ENCODE results near the gene SOWAHA.
A peak's percentile ranks its signal among the peaks of the same experiment; 100 is the strongest.
"Not testable (repeated sequence)": the region's sequence is repeated elsewhere in the genome, so short reads cannot be mapped to it uniquely, and the experiment has no call there.

SOWAHA gene

DNA sequence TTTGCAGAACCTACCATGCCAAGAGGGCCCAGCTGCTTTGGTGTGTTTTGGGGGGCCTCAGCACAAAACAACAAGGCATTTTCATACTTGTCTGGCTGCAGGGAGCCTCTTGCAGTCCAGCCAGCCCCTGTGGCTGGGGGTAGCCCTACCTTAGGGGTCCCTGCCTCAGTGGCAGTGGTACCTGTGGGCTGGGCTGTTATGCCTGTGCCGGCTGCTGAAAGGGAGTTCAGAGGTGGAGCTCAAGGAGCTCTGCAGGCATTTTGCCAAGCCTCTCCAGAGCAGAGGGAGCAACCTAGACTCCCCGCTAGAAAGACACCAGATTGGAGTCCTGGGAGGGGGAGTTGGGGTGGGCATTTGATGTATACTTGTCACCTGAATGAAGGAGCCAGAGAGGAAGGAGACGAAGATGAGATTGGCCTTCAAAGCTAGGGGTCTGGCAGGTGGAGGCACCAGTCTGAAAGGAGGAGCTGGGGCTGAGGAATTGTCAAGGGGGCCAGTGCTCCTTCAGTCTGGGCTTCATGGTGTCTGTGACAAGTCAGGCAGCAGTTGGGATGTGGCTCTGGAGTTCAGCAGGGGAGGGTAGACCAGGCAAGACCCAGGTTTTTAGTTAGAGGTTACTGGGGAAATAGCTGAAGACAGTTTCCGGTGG, 15.9 kb downstream of the SOWAHA start:
- DNase-seq = peak; percentile 56

DNA sequence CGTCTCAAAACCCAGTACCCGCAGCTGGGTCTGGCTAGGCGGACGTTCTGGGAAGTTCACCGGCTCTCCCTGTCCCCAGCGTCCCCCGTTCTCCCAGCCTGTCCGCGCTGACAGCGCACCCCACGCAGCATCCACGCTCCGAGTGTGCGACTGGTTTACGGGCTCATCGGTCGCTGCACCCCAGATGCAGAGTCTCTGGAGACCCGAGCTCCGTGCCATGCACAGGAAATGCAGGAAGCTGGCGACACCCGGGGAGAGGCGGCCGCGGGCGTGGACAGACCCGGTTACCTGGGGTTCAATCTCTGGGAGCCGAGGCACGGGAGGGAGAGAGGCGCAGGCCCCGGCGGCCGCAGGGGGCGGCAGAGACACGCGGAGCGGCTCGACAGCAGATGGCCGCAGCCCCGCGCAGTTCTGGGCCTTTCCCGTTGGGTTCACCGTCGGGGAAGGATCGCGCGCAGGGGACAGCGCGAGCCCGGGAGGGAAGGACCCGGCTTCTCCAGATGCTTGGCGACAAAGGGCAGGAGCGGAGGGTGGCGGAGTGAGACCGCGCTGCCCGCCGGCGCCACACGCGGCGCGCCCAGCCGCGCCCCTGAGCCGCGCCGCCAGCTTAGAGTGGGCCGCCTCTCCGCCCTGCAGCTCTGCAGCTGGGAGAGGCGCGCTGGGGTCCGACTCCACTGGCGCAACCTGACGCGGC, 16.8 kb downstream of the SOWAHA start:
- DNase-seq = peak; percentile 44

DNA sequence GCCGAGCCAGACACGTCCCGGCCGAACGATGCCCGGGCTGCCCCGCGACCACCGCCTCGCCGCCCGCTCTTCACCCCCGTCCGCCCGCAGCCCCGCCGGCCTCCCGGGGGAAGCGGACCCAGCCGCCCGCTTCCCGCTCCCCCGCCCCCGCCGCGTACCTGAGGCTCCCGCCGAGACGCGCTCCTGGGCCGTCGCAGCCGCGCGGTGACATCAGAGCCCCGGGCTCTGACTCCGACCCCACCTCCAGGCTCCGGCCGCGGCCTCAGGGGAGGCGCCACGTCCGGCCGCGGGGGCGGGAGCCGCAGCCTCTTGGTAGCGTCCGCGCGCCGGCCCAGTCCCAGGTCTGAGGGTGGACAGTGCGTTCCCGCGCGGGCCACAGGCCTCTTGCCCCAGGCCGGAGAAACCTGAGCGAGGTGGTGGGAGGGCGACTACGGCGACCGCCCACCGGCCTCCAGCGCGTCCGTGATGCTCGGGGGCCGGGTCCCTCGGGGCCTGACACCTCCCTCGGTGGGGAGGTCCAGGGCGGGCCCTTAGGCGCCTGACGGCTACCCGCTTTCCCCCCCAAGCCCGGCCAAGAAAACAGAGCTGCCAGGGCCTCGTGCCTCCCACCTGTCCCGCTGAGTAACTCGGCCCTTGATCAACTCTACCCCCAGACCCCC, 17.5 kb downstream of the SOWAHA start, which contains the start of gene SHROOM1:
SHROOM1 (minus strand) TSS at position 212 of the 659 bp plus-strand sequence. CDS start 4,507 bp downstream, outside the sequence.
- DNase-seq = no peak

DNA sequence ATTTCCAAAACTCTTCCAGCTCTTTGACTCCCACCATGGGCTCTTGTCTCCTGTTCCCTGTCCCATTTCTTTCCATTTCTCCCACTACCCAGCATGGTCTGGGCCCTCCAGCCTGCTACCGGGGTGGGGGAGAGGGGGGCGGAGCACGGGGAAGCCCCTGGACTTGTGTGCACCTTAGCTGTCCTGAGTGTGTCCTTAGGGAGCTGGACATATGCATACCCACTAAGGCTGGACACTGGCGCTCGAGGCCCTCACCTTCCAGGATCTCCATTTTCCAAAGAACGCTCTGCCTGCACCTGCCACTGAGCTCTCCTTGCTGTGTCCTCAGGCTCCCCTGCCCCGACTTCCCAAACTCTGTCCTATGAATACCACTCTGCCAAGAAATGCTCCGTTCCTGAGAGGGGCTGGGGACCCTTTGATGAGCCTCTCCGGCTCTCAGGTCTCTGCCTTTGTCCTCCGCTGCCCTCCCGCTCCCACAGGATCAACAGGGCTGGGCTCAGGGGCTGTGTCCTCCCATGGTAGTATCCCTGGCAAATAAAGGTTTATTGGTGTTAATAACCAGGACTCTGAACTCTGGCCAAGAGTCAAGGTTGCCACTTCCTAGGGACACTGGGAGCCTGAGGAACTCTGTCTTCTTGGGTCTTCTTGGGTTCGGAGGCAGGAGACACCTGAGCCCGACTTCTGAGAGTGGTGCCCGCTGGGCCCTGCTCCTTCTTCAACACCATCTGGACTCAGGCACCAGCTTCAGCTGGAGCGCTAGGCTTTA, 18.2 kb downstream of the SOWAHA start:
- DNase-seq = no peak

DNA sequence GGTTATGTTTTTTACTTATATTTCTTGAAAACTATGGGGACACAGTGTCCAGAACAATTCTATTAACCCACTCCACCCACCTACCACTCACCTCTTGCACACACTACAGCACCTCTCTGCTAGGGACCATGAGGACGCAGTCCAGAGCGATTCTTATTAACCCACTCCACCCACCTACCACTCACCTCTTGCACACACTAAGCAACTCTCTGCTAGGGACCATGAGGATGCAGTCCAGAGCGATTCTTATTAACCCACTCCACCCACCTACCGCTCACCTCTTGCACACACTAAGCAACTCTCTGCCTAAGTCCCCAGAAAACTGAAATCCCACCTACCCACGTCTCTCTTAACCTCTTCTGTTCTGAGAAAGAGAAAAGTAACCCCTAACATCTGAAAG, 19.5 kb downstream of the SOWAHA start:
- DNase-seq = no peak

DNA sequence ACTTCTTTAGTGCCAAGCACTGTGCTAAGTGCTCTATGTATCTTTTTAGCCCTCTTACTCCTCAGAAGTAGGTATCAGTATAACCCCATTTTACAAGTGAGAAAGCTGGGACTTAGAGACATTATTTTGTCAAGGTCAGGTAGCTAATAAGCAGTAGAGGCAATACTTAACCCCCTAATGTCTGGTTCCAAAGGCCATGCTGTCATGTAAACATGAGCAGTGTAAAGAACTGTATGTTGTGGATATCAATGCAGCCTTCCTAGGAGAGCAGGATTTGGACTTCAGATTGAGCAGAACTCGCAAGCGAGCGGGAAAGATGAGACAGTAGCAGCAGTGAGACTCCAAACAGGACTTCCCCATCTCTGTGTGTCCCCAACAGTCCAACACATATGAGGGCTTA, 21.0 kb downstream of the SOWAHA start:
- DNase-seq = no peak

DNA sequence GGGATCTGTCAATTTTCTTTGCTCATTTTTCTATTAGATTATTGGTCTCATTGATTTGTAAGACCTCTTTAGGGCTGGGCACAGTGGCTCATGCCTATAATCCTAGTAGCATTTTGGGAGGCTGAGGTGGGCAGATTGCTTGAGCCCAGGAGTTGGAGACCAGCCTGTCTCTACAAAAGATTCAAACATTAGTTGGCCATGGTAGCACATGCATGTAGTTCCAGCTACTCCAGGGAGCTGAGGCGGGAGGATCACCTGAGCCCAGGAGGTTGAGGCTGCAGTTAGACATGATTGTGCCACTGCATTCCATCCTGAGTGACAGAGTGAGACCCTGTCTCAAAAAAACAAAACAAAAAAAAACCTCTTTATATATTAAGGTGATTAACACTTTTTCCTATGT, 23.8 kb downstream of the SOWAHA start:
- DNase-seq = no peak

DNA sequence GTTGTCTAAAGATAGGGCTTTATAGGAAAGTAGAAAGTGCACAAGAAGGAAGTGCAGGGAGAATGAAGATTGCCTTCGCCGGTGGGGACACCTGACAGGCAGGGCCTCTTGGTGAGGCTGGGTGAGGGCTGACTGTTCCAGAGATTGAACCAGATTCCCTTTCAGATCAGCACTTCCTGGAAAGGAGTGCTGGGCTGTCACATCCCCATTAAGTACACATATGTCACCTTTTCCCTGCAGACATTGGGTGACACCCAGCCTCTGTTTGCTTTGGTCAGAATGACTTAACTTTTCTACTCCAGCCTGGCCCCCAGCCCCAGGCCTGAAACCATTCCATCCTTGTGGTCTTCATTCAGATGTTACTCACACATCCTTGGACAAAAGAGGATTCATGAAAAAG, 24.8 kb downstream of the SOWAHA start:
- no peak for DNase-seq

DNA sequence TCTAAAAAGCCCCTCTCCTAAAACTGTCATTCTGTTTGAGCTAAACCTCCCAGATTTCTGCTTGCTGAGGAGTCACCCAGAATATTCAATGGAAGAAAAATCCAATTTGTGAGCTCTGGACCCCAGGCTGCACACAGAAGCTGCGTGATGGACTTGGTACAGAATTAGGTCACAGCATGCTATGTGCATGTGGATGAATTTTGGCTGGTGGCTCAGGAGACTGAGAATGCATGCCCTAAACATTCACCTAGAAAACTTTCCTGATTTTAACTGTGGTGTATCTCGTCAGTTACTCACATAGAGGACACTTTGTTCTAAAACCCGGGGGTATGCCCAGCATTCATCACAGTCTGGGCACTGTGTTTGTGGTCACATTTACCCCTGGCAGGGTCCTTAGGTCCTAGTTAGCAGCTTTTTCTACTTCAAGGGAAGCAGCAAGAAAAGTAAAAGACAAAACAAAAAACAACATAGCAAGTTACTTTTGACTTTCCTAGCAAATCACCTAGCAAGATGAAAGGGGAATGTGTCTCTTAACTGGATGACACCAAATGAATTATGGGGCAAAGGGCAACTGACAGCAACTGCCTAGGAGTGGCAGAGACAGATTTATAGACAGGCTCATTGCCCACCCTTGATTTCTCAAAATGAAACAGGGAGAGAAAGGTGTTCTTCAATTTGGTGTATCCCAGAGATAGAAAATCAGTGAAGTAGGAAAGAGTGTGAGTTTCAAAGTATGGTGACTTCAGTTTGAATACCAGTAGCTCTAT, 25.6 kb downstream of the SOWAHA start:
- no peak for DNase-seq

DNA sequence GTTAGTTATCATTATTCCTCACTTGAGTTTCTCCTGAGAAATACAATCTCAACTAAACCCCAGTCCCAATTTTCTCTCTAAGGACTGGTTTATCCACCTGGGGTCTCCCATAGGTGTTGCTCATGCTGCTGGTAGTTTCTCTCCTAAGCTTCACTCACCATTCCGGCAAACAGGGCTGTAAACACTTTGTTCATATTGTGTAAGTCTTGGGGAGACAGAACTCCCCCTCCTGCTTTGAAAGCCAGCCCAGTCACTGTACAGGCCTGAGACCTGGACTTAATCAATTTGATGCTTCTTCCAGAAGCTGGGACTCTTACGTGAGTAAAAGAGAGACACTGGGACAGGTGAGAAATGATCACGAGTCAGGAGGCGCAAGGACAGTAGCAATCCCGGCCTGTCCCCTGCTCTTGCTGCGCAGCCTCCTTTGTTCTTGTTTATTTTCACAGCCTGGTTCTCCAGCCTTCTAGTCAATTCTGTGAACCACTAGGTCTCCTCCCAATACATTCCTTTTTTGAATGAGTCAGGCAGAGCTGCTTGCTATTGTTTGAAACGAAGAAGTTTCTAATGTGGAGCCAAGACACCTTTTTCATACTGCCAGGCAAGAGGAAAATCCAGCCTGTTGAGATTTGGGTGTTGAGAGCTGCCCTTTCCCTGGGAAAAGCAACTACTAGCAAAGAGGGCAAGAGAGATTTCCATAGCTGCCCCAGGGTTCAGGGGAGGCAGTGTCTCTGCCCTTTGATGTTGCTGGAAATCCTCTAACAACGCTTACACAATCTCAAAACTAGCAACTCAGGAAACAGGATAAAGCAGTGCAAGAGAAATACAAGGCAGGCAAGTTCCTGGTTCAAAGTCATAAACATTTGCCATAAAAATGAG, 26.6 kb downstream of the SOWAHA start:
- DNase-seq = no peak

DNA sequence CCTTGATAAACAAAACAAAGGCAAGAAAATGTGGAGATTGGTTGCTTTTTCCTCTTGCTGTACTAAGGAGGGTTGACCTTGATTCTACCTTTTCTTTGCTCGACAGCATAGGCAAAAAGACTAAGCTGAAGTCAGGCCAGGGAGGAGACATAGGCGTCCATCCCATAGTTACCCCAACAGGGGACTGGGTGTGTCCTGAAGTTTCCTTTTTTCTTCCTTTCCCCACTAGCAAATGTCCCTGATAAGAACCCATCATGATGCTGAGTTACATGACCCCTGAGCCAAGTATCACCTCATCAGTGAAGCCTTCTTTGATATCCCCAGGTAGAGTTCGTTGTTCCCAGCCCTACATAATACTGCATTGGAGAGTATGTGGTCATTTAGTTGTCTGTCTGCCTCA, 27.2 kb downstream of the SOWAHA start:
- no peak for DNase-seq

DNA sequence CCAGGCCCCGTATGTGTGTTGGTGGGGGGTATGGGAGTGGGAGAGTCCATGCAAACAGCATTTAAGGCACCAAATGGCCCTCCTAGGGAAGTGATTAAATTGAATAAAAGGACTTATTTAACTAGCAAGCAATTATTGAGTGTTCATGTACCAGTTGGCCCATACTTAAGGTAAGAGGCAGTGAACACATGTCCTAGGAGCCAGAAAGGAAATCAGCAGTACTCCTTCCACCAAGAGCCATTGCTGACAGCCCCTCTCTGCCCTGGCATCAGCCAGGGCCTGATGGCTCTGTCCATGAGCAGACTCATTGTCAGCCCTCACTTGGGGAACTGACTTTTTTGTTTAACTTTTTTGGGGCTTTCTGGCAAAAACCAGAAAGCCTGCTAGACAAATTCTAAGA, 27.8 kb downstream of the SOWAHA start:
- DNase-seq = no peak

DNA sequence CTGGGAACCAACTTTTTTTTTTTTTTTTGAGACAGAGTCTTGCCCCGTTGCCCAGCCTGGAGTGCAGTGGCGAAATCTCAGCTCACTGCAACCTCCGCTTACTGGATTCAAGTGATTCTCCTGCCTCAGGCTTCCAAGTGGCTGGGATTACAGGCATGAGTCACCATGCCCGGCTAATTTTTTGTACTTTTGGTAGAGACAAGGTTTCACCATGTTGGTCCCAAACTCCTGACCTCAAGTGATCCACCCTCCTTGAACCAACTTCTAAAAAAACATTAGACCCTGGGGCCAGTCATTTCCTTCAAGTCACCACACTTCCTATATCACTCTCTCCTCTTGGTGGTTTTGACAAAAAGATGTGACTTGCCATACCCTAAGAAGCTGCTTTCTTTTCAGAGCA, 28.2 kb downstream of the SOWAHA start:
- no peak for DNase-seq

DNA sequence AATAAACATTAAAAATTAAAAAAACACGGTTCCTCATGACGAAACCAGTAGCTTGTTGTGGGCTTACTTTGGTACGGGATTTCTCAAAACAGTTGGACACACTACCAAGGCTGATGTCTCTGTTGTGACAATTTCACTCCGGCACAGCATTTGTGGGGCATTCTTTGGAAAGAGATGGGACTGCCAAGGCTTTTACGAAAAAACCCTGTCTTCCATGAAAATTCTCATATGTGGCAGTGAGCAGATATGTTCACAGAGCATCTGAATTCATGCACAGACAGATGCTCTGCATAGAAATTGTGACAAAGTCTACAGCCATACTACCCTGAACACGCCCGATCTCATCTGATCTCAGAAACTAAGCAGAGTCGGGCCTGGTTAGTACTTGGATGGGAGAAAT, 35.2 kb downstream of the SOWAHA start:
- DNase-seq = no peak

DNA sequence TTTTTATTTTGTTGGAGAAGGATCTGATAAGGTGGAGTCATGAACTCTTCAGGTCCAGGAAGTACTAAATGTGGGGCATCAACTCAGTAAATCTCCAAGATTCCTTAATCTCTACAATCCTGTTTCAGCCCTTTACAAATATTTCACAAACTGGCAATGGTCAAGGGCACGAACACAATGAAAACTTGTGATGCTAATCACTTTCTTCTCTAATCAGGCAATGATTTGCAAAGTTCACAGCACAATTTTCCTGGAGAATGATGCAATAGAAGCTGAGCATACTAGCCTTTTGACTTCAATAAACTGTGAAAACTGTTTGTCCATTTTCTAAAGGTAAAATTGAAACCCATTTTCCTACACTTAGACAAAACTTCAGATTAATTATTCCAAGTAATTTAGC, 36.2 kb downstream of the SOWAHA start:
- no peak for DNase-seq

DNA sequence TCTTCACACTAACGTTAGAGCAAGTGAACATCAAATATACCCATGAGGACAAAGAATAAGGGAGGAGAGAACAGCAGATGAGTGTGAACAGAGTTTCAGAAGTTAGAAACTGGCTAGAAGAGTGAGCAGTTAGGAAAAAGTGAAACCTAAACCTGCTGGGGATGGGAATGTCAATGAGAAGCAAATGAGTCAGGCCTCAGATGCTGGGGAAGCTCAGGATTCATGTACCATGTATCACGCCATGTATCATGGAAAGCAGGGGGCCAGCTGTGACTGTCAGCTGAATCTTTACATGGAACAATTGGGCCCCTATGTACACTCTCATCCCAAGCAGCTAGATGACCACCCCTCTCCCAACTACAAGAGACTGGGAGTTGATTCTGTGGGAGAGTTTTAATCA, 37.0 kb downstream of the SOWAHA start:
- no peak for DNase-seq

DNA sequence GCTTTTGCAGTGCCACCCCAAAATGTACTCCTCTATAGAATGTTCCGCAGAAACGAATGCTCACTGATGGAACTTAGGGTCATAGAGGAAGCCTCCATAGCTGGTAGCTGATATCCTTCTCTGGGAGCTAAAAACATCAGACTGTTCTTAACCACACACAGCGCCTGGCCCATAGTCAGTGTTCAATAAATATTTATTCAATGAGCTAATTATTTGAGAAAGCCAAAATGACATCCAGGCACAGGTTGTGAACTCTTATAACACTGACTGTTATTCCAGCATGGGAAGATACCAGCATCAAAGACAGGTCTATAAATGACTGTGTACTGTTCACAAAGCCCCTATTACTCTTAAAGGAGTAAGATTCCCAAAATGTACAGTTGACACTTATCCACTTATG, 40.2 kb downstream of the SOWAHA start:
- DNase-seq = no peak

DNA sequence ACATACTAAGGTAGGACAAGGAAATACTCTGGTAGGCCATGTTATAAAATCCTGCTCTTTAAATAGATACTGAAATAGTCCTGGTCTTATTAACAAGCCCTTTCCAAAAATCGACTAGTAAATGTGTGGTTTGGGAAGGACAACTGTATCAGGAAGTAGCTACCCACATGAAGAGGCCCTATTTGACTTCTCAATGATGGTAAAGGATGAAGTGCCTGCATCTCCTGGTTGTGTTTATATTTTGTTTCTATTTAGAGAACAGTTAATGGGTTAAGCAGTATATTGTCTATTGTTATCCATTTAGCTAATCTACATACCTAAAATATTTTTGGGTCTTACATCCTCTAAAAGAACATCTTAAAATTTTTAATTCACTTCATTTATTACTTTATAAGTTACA, 40.7 kb downstream of the SOWAHA start:
- no peak for DNase-seq

DNA sequence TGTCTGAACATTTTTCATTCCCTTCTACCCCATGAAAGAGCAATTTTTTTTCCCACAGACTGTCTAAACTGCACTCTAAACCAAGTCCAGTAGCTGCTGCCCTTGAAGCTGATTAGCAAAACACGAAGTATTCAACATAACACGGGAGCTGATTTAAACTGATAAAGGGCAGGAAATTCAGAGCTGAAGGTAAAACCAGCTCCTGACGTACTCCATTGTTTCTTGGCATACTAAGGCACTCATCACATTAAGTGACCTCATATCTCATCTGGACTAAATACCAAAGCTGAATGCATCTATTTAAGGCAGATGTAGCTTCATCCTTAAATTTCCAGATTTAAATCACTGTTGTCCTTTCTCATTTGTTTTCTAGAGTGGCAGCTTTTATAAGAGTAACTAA, 41.2 kb downstream of the SOWAHA start:
- no peak for DNase-seq

DNA sequence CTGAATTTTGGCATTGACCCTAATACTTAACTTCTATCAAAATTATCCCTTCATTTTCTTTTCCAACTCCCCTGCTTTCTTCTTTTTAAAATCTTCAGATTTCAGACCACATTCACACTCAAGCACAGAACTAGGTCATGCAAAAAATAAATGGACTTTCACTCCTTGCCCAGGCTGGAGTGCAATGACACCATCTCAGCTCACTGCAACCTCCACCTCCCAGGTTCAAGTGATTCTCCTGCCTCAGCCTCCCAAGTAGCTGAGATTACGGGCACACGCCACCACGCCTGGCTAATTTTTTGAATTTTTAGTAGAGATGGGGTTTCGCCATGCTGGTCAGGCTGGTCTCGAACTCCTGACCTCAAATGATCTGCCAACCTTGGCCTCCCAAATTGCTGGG, 41.9 kb downstream of the SOWAHA start:
- not testable (repeated sequence) for DNase-seq

DNA sequence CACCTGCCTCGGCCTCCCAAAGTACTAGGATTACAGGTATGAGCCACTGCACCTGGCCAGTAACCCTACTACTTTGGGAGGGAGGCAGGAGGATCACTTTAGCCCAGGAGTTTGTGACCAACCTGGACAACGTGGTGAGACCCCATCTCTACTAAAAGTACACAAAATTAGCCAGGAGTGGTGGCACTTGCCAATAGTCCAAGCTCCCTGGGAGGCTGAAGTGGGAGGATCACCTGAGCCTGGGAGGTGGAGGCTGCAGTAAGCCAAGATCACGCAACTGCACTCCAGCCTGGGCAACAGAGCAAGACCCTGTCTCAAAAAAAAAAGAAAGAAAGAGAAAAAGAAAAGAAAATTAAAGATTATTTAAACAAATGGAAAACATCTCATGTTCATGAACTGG, 42.9 kb downstream of the SOWAHA start:
- no peak for DNase-seq
